ENCODE measurements around the gene KRTAP10-7.

KRTAP10-7 gene

DNA sequence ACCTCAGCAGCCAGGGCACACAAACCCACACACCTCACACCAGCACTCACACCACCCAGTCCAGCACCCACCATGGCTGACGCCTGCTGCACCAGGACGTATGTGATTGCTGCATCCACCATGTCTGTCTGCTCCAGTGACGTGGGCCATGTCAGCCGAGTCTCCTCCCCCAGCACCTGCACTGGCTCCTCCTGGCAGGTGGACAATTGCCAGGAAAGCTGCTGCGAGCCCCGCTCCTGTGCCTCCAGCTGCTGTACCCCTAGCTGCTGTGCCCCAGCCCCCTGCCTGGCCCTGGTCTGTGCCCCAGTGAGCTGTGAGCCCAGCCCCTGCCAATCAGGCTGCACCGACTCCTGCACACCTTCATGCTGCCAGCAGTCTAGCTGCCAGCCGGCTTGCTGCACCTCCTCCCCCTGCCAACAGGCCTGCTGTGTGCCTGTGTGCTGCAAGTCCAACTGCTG is 11.7 kb downstream of the KRTAP10-7 start, which contains the start of gene KRTAP10-8:
KRTAP10-8 (plus strand) TSS at position 51 of the 458 bp plus-strand sequence; CDS start at position 73, 22 bp downstream.
- TF ChIP-seq ZFX (IDR thresholded peaks at IDR 0.05; ENCODE audit: borderline replicate concordance) = no peak
- TF ChIP-seq CTCF (IDR thresholded peaks at IDR 0.05) = no peak

DNA sequence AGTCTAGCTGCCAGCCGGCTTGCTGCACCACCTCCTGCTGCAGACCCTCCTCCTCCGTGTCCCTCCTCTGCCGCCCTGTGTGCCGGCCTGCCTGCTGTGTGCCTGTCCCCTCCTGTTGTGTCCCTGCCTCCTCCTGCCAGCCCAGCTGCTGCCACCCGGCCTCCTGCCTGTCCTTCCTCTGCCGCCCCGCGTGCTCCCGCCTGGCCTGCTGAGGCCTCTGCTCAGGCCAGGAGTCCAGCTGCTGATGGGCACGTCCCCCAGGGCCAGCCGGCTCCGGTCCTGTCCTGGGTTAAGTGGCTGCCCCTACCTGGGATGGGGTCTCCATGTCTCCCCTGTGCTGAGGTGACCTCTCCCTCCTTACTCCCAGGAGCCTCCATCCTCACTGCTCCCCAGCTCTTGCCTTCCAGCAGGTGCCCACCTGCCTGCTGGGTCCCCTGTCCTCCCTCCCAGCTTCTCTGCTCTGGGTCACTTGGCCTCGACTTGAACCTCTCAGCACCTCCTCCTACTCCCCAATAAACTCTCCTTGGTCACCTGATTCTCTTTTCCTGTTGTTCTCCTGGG is 12.4 kb downstream of the KRTAP10-7 start:
- TF ChIP-seq CTCF (IDR thresholded peaks at IDR 0.05) = no peak
- H3K27ac ChIP-seq = no peak overlapping the region

More for the DNA sequence above, 11.7 kb downstream of the KRTAP10-7 start, which contains the start of gene KRTAP10-8:
- no peak within 1 kb of the TSS for H3K27ac ChIP-seq

DNA sequence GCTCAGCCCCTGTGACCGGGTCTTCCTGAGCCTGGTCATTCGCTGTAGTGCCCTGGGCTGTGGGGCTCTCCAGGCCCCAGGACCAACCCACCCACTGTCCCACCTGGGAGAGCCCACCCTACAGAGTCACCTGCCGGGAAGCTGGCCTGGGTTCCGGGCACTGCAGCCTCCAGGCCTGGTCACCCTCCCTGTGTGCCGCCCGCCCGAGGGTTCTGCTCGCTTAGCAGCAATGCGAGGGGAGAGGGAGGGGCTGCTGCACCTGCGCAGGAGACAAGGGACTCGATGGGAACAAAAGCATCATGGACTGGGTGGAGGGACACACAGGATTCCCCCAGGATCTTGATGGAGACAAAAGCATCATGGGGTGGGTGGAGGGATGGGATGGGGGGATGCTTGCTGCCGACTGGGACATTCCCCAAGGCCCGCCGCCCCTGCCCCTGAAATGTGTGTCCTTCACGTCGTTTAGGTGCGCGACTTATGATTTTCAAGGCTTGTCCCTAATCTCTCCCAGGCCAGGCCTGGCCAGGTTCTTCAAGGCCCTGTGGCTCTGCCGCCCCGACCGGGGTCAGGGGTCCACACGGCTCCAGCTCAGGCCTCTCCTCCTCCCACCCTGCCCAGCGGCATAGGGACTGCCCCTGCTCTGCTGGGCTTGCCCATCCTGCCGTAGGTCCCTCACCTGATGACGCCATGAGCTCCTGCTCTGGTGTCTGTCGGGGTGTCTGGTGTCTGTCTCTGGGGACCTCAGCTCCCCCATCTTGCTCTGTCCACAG is 13.2 kb downstream of the KRTAP10-7 start:
- TF ChIP-seq ZFX (IDR thresholded peaks at IDR 0.05; ENCODE audit: borderline replicate concordance) (no peak), CTCF (IDR thresholded peaks at IDR 0.05) (no peak)
- H3K27ac ChIP-seq = no peak overlapping the region

DNA sequence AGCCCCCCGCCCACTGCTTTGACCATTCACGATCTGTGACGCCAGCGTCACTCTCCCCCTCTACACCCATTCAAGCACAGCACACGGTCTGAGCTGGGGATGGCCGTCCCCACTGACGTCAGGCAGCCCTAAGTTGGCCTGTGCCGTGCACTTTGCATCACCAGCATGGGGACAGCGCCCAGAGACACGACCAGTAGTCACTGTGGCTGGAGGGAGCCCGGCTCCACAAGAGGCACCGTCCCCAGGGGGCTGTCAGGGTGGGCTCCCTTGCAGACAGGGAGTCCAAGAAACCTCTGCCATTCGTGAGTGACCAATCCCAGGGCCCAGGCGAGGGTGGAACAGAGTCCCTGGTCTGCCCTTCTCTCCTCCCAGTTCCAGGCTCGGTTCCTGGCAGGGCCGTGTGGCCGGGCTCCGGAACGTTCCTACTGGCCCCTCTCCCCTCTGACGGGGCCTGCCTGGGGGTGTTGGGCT is 13.8 kb downstream of the KRTAP10-7 start:
- TF ChIP-seq CTCF (IDR thresholded peaks at IDR 0.05) (no peak), ZFX (IDR thresholded peaks at IDR 0.05; ENCODE audit: borderline replicate concordance) (no peak)
- H3K27ac ChIP-seq = no peak overlapping the region

- TF ChIP-seq CTCF (IDR thresholded peaks at IDR 0.05) (no peak), ZFX (IDR thresholded peaks at IDR 0.05; ENCODE audit: borderline replicate concordance) (no peak)
- no peak overlapping the region for H3K27ac ChIP-seq
Observed at GRCh38 chr21:44614961-44615391, 14.6 kb downstream of the KRTAP10-7 start.

DNA sequence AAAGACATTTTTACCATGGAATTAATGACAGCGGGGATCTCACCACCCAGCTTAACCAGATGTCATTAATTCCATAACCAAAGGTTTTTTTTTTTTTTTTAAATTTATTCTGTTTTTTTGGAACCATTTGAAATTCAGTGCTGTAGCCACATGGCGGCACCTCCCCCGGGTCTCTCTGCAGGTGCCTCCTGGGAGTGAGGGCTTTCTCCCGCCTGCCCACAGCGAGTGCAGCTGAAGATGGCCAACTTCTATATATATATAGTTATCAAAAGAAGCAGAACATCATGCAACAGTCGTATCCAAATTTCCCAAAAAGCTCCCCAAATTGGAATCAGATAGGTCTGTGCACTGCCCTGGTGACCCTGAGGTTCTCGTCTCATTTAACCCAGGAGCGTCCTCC is 15.1 kb downstream of the KRTAP10-7 start:
- no peak overlapping the region for H3K27ac ChIP-seq
- TF ChIP-seq CTCF (IDR thresholded peaks at IDR 0.05) (no peak), ZFX (IDR thresholded peaks at IDR 0.05; ENCODE audit: borderline replicate concordance) (no peak)

All from 22Rv1 (cell line).